HG03060 (cell line): ENCODE data around the gene RASSF1.
"Not testable (repeated sequence)": the region's sequence is repeated elsewhere in the genome, so short reads cannot be mapped to it uniquely, and the experiment has no call there.

Experiments used
- ATAC-seq: cut with Tn5 transposase; IDR thresholded peaks from one replicate; pipeline ENCODE4 v1.9.1; 2021; ENCODE audit warnings: low read depth, moderate number of reproducible peaks; ENCODE audit not compliant: unreplicated experiment

Gene RASSF1

GRCh38 chr3:50292159-50293078 is 48.2 kb downstream of the RASSF1 start, which contains the start of gene IFRD2:
Gene IFRD2 (minus strand): TSS chr3:50292429. CDS start chr3:50292274, 155 bp downstream.
- peak; percentile 92 for ATAC-seq

- no peak for ATAC-seq
Measured at GRCh38 chr3:50290161-50290641, 50.4 kb downstream of the RASSF1 start.

DNA sequence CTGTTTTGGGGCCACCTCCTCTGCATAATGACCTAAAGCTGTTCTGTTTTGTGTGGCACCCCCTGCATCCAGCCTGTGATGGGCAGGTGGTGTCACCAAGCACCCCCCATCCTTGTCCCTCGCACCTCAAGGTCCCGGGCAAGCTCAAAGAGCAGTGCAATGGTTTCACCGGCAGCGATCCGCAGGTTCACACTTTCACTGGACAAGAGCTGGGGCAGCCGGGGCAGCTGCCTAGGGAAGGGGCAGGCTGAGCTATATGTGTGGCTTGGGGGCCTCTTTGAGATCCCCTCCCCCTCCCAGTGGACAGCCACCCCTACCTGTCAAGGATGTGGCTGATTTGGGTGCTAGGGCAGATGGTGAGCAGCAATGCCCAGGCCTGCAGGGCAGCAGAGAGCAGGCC is 51.5 kb downstream of the RASSF1 start:
- ATAC-seq: no peak

DNA sequence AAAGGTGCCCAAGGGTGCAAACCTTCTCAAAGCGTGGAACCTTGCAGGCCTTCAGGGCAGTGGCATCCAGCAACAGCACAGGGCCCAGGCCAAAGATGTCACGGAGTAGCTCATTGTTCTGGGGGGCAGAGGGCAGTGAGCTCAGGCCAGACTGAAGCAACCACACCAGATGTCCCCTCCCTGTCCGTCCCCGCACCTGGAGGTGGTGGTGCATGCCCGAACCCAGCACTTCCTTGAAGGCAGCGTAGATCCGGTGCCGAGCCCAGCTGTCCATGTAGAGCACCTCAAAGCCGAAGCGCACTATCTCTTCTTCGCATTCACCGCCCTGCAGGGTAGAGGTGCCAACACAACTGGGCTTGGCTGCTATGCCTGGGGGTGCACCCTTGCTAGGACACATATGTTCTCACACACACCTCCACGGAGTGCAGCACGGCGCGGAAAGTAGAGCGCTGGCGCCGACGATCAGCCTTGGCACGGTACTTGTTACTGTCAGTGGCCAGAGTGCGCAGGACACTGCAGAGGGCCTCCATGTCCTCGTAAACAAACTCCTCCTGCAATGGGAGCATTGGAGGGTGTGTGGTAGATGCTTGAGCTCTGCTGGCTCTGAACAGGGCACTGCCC is 52.1 kb downstream of the RASSF1 start:
- no peak for ATAC-seq

GRCh38 chr3:50287262-50287661 is 53.4 kb downstream of the RASSF1 start:
- ATAC-seq: no peak

DNA sequence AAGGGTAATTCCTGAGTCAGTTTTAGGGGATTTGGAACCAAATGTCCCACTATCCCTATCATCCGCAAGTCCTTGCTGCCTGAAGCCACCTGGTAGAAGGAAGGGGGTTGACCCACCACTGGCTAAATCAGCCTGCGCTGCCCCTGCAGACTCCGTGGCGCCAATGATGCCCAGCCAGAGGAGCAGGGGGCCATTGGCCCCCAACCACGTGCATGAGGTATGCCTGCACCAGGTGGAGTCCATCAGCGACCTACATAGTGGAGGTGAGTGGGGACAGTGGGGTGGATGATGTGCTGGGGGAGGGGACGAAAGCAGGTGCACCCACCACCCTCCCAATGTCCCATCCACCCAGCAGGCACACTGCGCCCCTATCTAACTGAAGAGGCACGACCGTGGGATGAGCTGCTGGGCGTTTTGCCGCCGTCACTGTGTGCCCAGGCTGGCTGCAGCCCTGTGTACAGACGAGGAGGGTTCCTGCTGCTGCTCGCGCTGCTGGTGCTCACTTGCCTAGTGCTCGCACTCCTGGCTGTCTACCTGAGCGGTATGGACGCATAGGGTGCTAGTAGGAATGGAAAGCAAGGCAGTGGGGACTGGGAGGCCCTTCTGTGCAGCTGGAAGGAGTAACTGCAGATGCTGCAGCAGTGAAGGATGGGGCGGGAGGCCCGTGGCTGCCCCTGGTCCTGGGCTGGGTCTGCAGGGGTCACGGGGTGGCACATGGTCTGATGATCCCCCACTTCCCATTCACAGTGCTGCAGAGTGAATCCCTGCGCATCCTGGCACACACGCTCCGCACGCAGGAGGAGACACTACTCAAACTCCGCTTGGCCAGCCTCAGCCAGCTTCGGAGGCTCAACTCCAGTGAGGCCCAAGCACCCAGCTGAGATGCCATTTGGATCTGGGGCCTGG is 54.1 kb downstream of the RASSF1 start:
- no peak for ATAC-seq

GRCh38 chr3:50284121-50284520 is 56.5 kb downstream of the RASSF1 start:
- not testable (repeated sequence) for ATAC-seq
